ENCODE data around the gene PLSCR3.

The PLSCR3 gene

DNA sequence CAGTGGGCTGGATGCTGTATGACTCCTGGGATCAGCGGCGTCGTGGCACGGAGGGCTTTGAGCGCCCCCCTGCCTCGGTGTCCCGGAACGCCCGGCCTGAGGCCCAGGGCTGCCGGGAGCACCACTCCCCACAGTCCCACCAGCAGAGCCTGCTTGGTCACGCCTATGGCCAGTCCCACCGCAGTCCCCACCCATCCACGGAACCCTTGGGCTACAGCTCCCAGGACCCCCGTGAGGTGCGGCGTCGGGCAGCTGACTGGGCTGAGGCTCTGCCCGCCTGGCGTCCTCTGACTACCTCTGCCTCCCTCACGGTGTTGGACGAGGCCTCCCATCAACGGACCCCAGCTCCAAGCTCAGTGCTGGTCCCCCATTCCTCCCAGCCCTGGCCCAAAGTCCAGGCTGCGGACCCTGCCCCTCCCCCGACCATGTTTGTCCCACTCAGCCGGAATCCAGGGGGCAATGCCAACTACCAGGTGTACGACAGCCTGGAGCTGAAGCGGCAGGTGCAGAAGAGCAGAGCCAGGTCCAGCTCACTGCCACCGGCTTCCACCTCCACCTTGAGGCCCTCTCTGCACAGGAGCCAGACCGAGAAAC lies 32.7 kb upstream of the PLSCR3 start:
- Histone ChIP-seq H3K9ac (ENCODE audit: low read depth in 1 of 2, low read length in 2 of 2) (no peak overlapping the region), H3K27ac (ENCODE audit: low read depth, low read length) (no peak overlapping the region), H3K4me3 (ENCODE audit: low read depth in 1 of 2, low read length in 2 of 2) (no peak overlapping the region), H3K9me3 (ENCODE audit: control insufficient read depth in 1 of 2, low read length in 2 of 2) (no peaks in the 10 kb centered on the region), H3K36me3 (ENCODE audit: control insufficient read depth in 1 of 2, insufficient read depth in 2 of 2, low read length in 2 of 2) (no peaks in the 10 kb centered on the region), H3K4me1 (ENCODE audit: control insufficient read depth in 1 of 2, insufficient read depth in 2 of 2, low read length in 2 of 2) (no peaks in the 10 kb centered on the region), H3K27me3 (ENCODE audit: control insufficient read depth in 1 of 2, insufficient read depth in 2 of 2, low read length in 2 of 2) (peaks cover 0 to 3% of the 10 kb centered on the region in 2 donors)

DNA sequence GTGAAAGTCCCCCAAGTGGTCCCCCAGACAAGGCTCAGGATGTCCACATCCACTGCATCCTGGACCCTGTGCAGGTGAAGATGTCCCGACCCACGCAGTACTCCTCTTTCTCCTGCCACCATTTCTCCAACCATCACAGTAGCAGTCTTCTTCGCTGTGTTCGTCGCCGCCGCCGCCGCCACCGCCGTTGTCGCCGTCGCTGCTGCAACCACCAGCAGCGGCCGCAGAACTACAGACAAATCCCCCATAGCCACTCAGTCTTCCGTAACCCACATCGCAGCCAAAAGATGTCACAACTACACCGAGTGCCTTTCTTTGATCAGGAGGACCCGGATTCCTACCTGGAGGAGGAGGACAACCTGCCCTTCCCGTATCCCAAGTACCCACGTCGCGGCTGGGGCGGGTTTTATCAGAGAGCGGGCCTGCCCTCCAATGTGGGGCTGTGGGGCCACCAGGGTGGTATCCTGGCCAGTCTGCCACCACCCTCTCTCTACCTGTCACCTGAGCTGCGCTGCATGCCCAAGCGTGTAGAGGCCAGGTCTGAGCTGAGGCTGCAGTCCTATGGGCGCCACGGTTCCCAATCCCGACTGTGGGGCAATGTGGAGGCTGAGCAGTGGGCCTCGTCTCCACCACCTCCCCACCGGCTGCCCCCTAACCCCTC lies 32.0 kb upstream of the PLSCR3 start:
- no peak overlapping the region for H3K9ac ChIP-seq (ENCODE audit: low read depth in 1 of 2, low read length in 2 of 2)
- no peaks in the 10 kb centered on the region for H3K9me3 ChIP-seq (ENCODE audit: control insufficient read depth in 1 of 2, low read length in 2 of 2)
- H3K4me3 ChIP-seq (ENCODE audit: low read depth in 1 of 2, low read length in 2 of 2) = no peak overlapping the region
- H3K36me3 ChIP-seq (ENCODE audit: control insufficient read depth in 1 of 2, insufficient read depth in 2 of 2, low read length in 2 of 2) = no peaks in the 10 kb centered on the region
- H3K4me1 ChIP-seq (ENCODE audit: control insufficient read depth in 1 of 2, insufficient read depth in 2 of 2, low read length in 2 of 2) = no peaks in the 10 kb centered on the region
- H3K27me3 ChIP-seq (ENCODE audit: control insufficient read depth in 1 of 2, insufficient read depth in 2 of 2, low read length in 2 of 2) = peaks cover 0 to 3% of the 10 kb centered on the region in 2 donors
- H3K27ac ChIP-seq (ENCODE audit: low read depth, low read length) = no peak overlapping the region

DNA sequence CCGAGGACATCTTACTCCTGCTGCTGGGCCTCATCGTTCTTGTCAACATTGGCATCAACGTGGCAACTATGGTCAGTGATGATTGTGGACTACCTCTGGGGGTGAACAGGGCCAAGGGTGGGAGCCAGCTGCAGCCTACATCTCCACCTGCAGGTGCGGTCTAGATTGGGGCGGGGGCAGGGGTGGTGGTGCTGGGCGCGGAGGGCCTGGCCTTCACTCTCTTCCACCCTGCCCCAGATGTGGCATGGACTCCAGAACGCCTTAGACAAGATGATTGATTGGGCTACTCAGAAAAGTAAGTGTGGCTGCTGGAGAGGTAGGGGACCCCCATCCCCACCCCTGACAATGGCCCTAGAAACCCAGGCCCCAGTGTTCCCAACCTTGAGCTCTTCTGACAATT lies 31.4 kb upstream of the PLSCR3 start:
- Histone ChIP-seq H3K4me3 (ENCODE audit: low read depth in 1 of 2, low read length in 2 of 2) (no peak overlapping the region), H3K4me1 (ENCODE audit: control insufficient read depth in 1 of 2, insufficient read depth in 2 of 2, low read length in 2 of 2) (no peaks in the 10 kb centered on the region), H3K9me3 (ENCODE audit: control insufficient read depth in 1 of 2, low read length in 2 of 2) (no peaks in the 10 kb centered on the region), H3K27me3 (ENCODE audit: control insufficient read depth in 1 of 2, insufficient read depth in 2 of 2, low read length in 2 of 2) (peaks cover 0 to 3% of the 10 kb centered on the region in 2 donors), H3K9ac (ENCODE audit: low read depth in 1 of 2, low read length in 2 of 2) (no peak overlapping the region), H3K27ac (ENCODE audit: low read depth, low read length) (no peak overlapping the region), H3K36me3 (ENCODE audit: control insufficient read depth in 1 of 2, insufficient read depth in 2 of 2, low read length in 2 of 2) (no peaks in the 10 kb centered on the region)

DNA sequence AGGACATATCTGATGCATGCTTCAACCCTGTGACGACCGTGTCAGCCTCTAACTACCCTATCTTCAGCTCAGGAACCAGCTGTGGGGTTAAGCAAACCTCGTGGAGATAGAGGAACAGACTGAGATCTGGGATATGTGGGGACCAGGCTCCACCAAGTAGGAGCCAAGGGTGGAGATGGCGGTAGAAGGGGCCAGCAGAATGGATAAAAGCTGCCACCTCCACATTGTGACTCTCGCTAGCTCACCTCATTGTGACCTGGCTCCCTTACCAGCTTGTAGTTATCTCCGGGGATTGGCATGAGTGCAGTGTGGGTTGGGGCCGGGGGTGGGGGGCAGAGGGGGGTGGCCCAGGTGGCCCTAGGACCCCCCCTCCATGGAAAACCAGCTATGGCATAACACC lies 31.0 kb upstream of the PLSCR3 start, which contains the start of gene SPEM2:
SPEM2 (plus strand) TSS at position 301 of the 400 bp plus-strand sequence; CDS start at position 374, 73 bp downstream.
- Histone ChIP-seq H3K9ac (ENCODE audit: low read depth in 1 of 2, low read length in 2 of 2) (no peak within 1 kb of the TSS), H3K36me3 (ENCODE audit: control insufficient read depth in 1 of 2, insufficient read depth in 2 of 2, low read length in 2 of 2) (no peaks in the 10 kb centered on the region), H3K9me3 (ENCODE audit: control insufficient read depth in 1 of 2, low read length in 2 of 2) (no peaks in the 10 kb centered on the region), H3K4me3 (ENCODE audit: low read depth in 1 of 2, low read length in 2 of 2) (no peak within 1 kb of the TSS), H3K4me1 (ENCODE audit: control insufficient read depth in 1 of 2, insufficient read depth in 2 of 2, low read length in 2 of 2) (no peaks in the 10 kb centered on the region), H3K27ac (ENCODE audit: low read depth, low read length) (no peak within 1 kb of the TSS), H3K27me3 (ENCODE audit: control insufficient read depth in 1 of 2, insufficient read depth in 2 of 2, low read length in 2 of 2) (peaks cover 0 to 3% of the 10 kb centered on the region in 2 donors)

DNA sequence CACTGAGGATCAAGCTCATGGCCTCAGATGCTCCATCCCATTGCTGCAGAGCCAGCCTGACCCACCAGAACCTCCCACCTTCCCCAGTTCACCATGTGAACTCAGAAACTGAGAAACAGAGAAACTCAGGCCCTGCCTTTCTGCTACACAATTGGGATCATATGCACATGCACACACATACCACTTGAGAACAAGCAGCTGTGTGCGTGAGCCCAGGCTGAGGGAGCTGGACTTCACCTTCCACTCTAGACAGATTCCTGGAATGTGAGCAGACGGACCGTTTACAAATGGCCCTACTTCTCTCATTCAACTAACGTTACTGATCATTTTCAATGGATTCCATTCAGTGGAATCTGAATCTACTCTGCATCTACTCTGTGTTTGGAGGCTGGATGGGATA lies 29.4 kb upstream of the PLSCR3 start:
- no peak overlapping the region for H3K9ac ChIP-seq (ENCODE audit: low read depth in 1 of 2, low read length in 2 of 2)
- no peak overlapping the region for H3K27ac ChIP-seq (ENCODE audit: low read depth, low read length)
- peaks cover 0 to 3% of the 10 kb centered on the region in 2 donors for H3K27me3 ChIP-seq (ENCODE audit: control insufficient read depth in 1 of 2, insufficient read depth in 2 of 2, low read length in 2 of 2)
- no peaks in the 10 kb centered on the region for H3K9me3 ChIP-seq (ENCODE audit: control insufficient read depth in 1 of 2, low read length in 2 of 2)
- H3K4me3 ChIP-seq (ENCODE audit: low read depth in 1 of 2, low read length in 2 of 2) = no peak overlapping the region
- H3K4me1 ChIP-seq (ENCODE audit: control insufficient read depth in 1 of 2, insufficient read depth in 2 of 2, low read length in 2 of 2) = no peaks in the 10 kb centered on the region
- H3K36me3 ChIP-seq (ENCODE audit: control insufficient read depth in 1 of 2, insufficient read depth in 2 of 2, low read length in 2 of 2) = no peaks in the 10 kb centered on the region

DNA sequence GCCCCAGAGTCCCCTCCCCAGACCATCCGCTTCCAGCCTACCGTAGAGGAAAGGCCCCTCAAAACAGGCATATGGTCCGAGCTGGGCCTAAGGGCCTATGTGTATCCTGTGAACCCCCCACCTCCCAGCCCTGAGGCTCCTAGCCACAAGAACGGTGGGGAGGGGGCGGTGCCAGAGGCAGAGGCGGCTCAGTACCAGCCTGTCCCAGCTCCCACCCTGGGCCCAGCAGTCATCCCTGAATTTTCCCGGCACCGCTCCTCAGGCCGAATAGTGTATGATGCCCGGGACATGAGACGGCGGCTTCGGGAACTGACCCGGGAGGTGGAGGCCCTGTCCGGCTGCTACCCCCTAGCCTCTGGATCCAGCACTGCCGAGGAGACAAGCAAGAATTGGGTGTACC lies 26.9 kb upstream of the PLSCR3 start:
- no peak overlapping the region for H3K27ac ChIP-seq (ENCODE audit: low read depth, low read length)
- no peaks in the 10 kb centered on the region for H3K4me1 ChIP-seq (ENCODE audit: control insufficient read depth in 1 of 2, insufficient read depth in 2 of 2, low read length in 2 of 2)
- no peaks in the 10 kb centered on the region for H3K9me3 ChIP-seq (ENCODE audit: control insufficient read depth in 1 of 2, low read length in 2 of 2)
- no peaks in the 10 kb centered on the region for H3K36me3 ChIP-seq (ENCODE audit: control insufficient read depth in 1 of 2, insufficient read depth in 2 of 2, low read length in 2 of 2)
- H3K27me3 ChIP-seq (ENCODE audit: control insufficient read depth in 1 of 2, insufficient read depth in 2 of 2, low read length in 2 of 2) = peaks cover 0 to 3% of the 10 kb centered on the region in 2 donors
- H3K4me3 ChIP-seq (ENCODE audit: low read depth in 1 of 2, low read length in 2 of 2) = no peak overlapping the region
- no peak overlapping the region for H3K9ac ChIP-seq (ENCODE audit: low read depth in 1 of 2, low read length in 2 of 2)

DNA sequence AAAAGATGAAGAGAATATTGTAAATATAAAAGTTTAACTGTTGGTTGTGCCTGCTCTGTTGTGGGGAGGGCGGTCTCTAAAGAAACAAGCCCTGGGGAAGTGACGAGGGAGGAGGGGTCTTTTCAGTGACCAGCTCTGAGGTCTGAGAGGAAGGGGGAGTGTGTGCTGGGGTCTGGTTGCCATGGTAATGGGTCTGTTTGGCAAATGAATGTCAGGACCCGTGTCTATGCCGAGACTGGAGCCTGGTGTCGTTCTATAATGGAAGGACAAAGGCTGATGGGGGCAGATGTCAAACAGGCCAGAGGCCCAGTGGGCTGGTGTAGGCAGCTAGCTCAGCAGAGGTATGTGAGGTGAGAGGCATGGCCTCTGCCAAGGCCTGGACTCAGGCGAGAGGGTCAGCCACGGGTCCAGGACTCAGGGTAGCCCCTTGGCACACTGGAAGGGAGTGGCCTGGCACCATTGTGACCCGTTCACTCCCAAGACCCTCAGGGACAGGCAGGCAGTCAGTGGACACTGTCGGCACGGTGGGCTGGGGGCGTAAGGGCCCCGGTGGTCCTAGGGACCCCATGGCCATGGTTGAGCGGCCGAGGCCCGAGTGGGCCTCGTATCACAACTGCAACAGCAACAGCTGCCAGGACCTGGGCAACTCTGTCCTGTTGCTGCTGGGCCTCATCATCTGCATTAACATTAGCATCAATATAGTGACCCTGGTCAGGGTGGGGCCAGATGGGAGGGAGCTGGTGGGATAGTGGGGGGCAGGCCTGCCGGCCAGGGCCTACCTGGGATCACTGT lies 25.7 kb upstream of the PLSCR3 start, which contains the start of gene SPEM1:
SPEM1 (plus strand) TSS at position 506 of the 792 bp plus-strand sequence; CDS start at position 567, 61 bp downstream.
- Histone ChIP-seq H3K27ac (ENCODE audit: low read depth, low read length) (no peak within 1 kb of the TSS), H3K4me1 (ENCODE audit: control insufficient read depth in 1 of 2, insufficient read depth in 2 of 2, low read length in 2 of 2) (no peaks in the 10 kb centered on the region)

DNA sequence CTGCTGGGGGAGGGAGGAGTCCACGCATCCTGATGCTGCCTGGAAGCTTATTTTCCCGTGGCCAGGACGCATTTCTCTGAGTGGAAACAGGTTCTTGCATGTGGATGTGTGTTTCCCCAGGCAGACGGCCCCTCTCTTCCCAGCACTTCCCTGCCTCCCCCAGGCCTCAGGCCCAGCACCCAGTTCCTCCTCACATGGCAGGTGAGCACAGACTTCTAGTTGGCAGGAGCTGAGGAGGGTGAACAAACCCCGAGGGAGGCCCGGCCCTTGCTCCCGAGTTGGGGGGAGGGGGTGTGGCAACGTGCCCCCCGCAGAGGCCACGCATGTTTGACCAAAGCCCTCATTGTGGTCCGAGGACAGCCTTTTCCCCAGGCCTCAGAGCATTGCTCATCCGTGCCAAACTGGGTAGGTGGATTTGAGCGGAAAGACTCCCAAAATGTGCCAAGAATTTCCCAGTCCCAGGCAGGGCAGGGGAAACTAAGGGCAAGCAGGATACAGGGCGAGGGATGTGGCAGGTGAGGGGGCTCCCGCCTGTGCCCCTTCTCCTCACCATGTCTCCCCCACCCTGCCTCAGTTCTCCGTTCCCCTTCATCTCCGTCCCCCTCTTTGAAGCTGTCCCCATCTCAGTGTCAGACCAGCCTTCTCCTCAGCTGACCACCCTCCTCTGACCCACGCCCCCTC lies 24.3 kb upstream of the PLSCR3 start:
- no peaks in the 10 kb centered on the region for H3K9me3 ChIP-seq (ENCODE audit: control insufficient read depth in 1 of 2, low read length in 2 of 2)
- H3K9ac ChIP-seq (ENCODE audit: low read depth in 1 of 2, low read length in 2 of 2) = no peak overlapping the region
- H3K27ac ChIP-seq (ENCODE audit: low read depth, low read length) = no peak overlapping the region
- no peaks in the 10 kb centered on the region for H3K36me3 ChIP-seq (ENCODE audit: control insufficient read depth in 1 of 2, insufficient read depth in 2 of 2, low read length in 2 of 2)
- no peaks in the 10 kb centered on the region for H3K4me1 ChIP-seq (ENCODE audit: control insufficient read depth in 1 of 2, insufficient read depth in 2 of 2, low read length in 2 of 2)
- H3K4me3 ChIP-seq (ENCODE audit: low read depth in 1 of 2, low read length in 2 of 2) = no peak overlapping the region
- H3K27me3 ChIP-seq (ENCODE audit: control insufficient read depth in 1 of 2, insufficient read depth in 2 of 2, low read length in 2 of 2) = peaks cover 0 to 1% of the 10 kb centered on the region in 2 donors

More for the DNA sequence above, 25.7 kb upstream of the PLSCR3 start, which contains the start of gene SPEM1:
- Histone ChIP-seq H3K27me3 (ENCODE audit: control insufficient read depth in 1 of 2, insufficient read depth in 2 of 2, low read length in 2 of 2) (peaks cover 0 to 3% of the 10 kb centered on the region in 2 donors), H3K9me3 (ENCODE audit: control insufficient read depth in 1 of 2, low read length in 2 of 2) (no peaks in the 10 kb centered on the region), H3K4me3 (ENCODE audit: low read depth in 1 of 2, low read length in 2 of 2) (no peak within 1 kb of the TSS), H3K36me3 (ENCODE audit: control insufficient read depth in 1 of 2, insufficient read depth in 2 of 2, low read length in 2 of 2) (no peaks in the 10 kb centered on the region), H3K9ac (ENCODE audit: low read depth in 1 of 2, low read length in 2 of 2) (no peak within 1 kb of the TSS)

DNA sequence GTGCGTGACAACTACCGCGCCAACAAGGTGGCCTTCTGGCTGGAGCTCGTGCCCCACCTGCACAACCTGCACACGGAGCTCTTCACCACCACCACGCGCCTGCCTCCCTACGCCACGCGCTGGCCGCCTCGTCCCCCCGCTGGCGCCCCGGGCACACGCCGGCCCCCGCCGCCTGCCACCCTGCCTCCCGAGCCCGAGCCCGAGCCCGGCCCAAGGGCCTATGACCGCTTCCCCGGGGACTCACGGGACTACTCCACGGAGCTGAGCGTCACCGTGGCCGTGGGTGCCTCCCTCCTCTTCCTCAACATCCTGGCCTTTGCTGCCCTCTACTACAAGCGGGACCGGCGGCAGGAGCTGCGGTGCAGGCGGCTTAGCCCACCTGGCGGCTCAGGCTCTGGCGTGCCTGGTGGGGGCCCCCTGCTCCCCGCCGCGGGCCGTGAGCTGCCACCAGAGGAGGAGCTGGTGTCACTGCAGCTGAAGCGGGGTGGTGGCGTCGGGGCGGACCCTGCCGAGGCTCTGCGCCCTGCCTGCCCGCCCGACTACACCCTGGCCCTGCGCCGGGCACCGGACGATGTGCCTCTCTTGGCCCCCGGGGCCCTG lies 22.8 kb upstream of the PLSCR3 start:
- no peak overlapping the region for H3K27ac ChIP-seq (ENCODE audit: low read depth, low read length)
- H3K4me3 ChIP-seq (ENCODE audit: low read depth in 1 of 2, low read length in 2 of 2) = no peak overlapping the region
- no peaks in the 10 kb centered on the region for H3K36me3 ChIP-seq (ENCODE audit: control insufficient read depth in 1 of 2, insufficient read depth in 2 of 2, low read length in 2 of 2)
- no peaks in the 10 kb centered on the region for H3K4me1 ChIP-seq (ENCODE audit: control insufficient read depth in 1 of 2, insufficient read depth in 2 of 2, low read length in 2 of 2)
- H3K27me3 ChIP-seq (ENCODE audit: control insufficient read depth in 1 of 2, insufficient read depth in 2 of 2, low read length in 2 of 2) = no peaks in the 10 kb centered on the region
- H3K9me3 ChIP-seq (ENCODE audit: control insufficient read depth in 1 of 2, low read length in 2 of 2) = no peaks in the 10 kb centered on the region
- H3K9ac ChIP-seq (ENCODE audit: low read depth in 1 of 2, low read length in 2 of 2) = no peak overlapping the region
